ENCODE results near the gene GOLT1B.

The GOLT1B gene

DNA sequence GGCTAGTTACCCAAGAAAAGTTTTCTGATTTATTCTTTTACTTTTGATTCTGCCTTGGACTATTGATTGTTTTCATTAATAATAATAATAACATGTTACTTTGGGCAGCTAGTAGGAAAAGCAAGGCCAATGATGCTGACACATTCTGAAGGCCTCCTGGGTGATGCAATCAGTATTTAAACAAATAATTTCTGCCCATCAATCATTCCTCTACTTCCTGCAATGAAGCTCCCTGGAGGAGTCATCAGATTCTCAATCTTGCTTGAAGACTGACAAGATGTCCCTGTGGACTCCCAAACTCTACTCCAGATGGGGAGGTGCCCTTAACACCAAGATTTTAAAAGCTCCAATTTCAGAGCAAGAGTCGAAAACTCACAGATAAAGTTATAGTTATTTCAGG, 24.5 kb downstream of the GOLT1B start, which contains the start of gene SPX:
SPX (plus strand) TSS at position 244 of the 400 bp plus-strand sequence. CDS start 177 bp downstream, outside the sequence.
- no peak for DNase-seq

DNA sequence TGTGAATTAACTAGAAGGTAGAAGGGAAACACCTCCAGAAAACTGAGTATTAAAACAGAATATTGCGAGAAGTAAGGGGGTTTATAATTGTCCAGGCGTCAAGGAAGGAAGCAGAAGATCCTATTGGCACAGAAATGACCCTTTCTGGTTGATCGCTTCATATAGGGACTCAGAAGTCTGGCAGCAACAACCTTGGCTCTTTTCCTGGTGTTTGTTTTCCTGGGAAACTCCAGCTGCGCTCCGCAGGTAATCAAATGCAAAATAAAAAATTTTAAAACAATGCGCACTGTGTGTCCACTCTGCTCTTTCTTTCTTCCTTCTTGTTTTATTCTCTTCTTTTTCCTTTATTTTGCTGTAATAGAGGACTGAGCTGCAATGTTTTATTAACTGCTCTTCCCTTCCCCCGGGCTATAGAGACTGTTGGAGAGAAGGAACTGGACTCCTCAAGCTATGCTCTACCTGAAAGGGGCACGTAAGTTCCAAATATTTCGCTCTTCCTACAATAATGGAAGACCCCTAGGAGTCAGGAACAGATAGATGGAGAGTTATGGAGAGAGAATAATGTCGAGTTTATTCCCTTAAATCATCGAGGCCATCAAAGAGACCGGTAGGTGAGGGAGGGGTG, 25.2 kb downstream of the GOLT1B start:
- no peak for DNase-seq

DNA sequence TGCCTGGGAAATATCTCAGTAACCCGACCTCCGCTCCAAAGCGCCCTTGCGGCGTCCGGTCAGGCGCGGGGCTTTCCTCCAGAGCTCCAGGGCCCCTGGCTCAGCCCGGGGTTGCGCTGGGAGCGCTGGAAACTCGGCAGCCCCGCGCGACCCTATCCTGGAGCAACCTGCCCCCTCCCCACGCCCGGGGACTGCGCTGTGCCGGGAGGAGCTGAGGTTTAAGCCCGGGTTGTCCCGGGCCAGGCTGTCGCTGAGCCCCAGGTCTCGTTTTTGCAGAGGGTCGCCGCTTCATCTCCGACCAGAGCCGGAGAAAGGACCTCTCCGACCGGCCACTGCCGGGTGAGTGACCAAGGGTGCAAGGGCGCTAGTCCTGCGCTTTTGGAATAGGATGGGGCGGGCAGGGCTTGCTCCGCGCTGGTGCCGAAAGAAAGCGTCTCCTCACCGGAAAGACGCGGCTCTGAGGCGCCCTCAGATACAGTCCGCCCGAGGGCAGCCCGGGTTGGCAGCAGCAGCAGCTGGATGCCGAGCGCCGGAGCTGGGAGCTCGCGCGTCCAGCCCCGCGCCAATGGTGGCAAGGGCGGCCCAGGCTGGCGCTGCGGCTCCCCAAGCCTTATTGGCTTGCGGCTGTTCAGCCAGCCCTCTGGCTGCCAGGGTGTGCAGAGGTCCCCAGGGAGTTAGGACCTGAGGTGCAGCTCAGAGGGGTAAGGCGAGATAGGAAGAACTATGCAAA, 26.0 kb downstream of the GOLT1B start:
- DNase-seq: no peak

DNA sequence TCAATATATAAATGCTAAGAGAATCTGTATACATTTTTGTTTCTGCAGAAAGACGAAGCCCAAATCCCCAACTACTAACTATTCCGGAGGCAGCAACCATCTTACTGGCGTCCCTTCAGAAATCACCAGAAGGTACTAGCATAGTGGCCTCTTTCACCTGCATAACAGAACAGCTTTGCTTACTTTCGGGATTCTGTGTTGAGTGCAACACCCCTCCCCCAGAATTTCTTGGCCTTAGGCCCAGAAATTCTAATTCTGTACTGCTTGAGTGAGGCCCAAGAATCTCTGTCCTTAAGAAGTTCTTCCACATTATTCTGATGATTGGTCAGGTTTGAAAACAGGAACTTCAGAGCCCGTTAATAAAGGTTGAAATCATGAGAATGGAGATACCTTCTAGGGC, 27.4 kb downstream of the GOLT1B start:
- no peak for DNase-seq

DNA sequence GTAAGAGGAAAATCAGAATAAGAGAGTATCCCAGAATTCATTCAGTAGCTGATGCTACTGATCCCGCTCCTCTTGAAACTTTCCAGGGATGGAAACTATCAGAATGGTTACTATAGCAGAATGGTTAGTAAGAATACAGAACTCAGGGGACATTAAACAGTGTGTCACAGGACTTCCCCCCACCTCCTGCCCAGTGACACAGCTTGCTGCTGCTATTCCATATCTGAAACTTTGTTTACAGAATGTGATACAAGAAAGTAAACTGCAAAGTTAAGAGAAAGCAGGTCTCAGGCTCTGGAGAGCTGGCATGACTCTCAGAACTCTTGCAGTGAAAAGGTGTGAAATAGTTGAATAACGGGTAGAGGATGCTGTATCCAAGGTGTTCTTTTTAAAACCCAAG, 27.9 kb downstream of the GOLT1B start:
- DNase-seq: no peak

DNA sequence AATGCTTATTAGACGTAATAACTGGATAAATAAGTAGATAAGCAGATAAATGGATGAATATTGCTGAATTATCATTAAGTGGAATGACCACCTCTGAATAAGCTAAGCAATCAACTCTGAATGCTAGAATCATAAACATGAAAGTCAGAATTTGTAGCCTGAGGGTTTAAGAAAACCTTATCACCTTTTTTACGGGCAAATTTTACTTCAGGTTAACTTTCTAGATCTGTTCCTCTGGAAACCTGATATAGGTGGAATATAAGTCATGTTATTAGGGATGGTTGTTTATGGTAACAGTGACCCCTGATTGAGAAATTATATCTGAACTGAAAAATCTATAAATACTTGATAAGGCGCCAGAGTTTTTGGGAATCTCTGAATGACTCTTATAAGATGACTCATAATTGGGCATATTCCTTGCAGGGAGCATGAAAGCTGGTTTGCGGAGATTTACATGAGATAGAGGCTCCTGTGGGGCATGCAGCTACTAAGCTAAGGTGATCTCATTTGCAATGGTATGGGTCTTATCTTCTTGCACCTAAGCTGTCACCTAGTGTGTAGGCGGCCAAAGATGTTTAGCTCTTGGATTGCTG, 36.6 kb downstream of the GOLT1B start:
- no peak for DNase-seq

DNA sequence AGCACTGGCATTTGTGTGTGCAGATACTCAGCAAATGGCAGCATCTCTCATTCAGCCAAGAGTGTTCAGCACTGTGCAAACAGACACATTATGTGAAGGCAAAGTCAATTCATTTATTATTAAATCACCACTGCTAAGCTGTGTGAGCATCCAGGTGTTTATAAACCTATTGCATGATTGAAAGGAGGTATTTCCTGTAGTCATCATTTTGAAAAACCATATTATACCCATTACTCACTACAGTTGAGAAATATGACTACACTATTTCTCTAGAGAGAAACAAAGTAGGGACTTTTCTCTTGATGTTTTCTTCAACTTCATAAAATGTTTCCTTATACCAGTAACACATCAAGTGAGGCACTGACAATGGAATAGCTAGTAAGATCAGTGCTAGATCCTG, 38.2 kb downstream of the GOLT1B start:
- no peak for DNase-seq

DNA sequence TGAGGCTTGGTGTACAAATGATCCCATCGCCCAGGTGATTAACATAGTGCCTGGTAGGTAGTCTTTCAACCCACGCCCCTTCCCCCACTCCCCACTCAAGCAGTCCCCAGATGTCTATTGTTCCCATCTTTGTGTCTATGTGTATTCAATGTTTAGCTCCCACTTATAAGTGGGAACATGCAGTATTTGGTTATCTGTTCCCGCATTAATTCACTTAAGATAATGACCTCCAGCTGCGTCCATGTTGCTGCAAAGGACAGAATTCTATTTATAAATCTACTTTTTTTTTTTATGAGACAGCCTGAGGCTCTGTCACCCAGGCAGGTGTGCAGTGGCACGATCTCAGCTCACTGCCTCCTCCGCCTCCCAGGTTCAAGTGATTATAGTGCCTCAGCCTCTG, 40.2 kb downstream of the GOLT1B start:
- no peak for DNase-seq

DNA sequence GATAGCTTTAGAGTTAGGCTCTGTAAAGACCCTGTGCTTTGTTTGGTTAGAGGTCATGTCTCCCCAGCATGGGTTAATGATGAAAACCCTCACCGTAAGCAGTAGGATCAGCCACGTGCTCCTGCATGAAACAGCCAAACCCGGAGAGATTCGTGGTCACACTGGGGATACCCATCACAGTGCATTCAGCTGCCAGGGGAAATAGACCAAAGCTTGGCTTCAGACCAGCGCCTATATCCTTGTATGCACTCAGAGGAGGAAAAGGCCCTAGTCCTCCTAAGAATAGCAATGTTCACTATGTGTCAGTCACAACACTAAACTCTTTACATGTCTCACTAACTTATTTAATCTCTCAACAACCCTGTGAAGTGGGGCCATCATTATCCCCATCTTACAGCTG, 40.8 kb downstream of the GOLT1B start:
- DNase-seq: no peak

DNA sequence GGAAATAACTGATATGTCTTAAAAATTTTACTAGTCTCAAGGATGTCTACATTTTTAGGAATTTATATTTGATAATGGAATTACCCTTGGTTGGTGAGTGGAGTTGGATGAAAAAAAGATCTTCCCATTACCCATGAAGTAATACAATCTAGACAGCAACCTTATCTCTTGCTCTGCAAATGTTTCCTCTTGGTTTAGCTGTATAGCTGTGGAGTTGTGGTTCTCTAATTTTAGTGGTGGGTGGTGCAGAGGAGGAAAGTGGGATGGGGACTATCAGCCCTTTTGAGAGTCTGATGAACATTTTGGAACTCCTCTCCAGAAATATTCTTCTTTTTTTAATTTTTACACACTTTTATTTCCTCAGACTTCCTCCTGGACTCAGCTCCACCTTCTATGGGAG, 41.6 kb downstream of the GOLT1B start:
- DNase-seq: no peak

DNA sequence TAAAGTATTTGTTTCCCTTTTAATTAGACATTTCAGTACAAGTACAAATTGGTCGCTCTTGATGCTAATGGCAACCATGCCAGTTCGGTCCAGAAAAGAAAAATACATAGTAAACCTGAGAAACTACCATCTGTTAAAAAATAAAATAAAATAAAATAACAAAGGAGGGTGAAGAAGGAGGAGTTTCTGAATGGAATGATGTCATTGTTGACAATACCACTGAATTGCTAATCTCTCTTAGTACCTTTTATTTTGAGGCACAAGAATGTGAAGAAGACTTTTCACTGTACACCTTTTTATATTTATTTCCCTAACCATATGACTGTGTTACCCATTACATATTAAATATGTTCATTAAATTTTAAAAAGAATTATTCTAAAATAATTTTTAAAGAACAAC, 44.0 kb downstream of the GOLT1B start:
- DNase-seq: no peak

DNA sequence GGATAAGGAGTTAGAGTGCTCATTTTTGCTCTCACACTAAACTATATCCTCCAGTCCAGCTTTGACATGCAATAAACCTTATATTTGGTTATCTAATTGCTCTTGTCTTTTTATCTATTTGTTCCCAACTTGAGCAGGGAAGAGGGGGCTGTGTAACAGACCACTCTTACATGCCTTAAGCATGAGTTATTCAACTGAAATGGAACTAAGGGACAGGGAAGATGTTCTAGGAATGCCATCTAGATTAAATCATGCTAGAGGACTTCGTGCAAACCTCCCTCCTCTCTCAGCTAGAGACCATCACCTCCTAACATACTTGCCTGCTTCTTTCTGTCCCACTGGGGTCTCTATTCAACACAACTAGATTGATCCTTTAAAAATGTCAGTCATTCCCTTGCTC, 45.1 kb downstream of the GOLT1B start:
- DNase-seq: no peak

DNA sequence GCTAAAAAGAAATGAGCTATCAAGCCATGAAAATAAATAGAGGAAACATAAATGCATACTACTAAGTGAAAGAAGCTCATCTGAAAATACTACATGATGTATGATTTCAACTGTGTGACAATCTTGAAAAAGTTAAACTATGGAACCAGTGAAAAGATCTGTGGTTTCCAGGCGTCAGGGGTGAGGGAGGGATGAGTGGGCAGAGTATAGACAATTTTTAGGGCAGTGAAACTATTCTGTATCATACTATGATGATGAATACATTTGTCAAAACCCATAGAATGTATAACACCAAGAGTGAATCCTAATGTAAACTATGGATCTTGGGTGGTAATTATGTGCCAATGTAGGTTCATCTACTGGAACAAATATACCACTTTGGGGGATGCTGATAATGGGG, 45.8 kb downstream of the GOLT1B start:
- no peak for DNase-seq

DNA sequence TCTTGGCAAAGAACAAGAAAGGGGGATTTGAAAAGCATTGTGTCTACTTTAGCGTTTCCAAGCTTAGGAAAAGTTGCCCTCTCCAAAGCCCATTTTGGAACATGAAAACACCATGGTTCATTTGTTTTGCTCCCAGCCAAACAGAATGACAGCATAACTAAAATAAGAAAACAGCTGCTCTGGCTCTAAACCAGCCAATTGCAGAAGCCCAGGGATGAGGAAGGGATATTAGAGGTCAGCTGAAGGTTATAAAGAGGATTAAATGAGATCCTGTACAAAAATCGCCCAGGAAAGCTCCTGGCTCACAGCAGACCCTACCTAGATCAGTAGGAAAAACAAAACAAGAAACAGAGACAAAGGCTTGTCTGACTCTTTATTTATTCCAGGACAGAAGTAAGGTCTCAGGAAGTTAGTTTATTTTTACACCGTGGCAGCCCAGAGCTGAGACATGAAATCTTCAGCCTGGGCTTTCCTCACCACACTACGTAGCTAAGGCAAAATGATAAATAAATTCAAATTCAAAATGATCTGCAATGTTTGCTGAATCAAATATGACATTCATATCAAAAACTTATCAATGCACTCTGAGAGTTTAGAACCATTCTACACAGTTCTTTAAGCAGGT, 50.4 kb downstream of the GOLT1B start:
- no peak for DNase-seq

DNA sequence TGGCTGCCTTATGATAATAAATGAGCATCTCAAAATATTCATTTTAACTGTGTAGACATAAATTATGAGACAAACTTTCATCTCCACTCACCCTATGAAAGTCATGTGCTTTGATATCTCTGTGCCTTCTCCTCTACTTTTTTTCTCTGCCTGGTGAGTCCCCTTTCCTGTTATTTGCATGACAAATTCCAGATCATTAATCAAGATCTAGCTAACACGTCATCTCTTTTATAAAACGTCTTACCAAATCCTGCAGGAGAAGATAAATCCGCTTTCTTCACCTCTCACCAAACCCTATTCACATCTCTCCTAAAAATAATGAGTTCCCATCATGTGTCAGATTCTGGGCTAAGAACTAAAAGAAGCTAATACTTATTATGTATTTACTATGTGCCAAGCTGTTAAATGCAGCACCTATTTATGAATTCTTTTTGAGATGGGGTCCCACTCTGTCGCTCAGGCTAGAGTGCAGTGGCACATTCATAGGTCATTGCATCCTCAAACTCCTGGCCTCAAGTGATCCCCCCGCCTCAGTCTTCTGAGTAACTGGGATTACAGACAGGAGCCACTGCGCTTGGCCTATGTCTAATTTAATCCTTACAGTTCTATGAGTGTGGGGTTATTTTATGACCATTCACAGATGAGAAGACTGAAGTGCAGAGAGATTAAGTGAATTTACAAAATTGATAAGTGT, 51.2 kb downstream of the GOLT1B start:
- no peak for DNase-seq

DNA sequence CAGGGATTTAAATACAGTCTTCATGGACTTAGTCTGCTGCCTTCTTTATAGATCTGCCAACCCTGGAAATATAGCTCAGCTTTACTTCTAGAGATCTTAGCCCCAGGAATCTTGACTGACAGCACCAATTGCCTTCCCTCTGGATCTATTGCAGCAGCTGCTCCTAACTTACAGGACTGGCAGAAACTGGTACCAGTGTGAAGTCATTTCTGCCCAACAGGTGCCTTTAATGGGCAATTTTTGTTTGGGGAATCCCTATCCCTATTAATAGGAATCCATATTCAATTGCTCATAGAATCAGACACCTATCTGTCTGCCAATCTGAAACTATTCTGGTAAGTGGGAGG, 51.7 kb downstream of the GOLT1B start:
- DNase-seq: no peak

DNA sequence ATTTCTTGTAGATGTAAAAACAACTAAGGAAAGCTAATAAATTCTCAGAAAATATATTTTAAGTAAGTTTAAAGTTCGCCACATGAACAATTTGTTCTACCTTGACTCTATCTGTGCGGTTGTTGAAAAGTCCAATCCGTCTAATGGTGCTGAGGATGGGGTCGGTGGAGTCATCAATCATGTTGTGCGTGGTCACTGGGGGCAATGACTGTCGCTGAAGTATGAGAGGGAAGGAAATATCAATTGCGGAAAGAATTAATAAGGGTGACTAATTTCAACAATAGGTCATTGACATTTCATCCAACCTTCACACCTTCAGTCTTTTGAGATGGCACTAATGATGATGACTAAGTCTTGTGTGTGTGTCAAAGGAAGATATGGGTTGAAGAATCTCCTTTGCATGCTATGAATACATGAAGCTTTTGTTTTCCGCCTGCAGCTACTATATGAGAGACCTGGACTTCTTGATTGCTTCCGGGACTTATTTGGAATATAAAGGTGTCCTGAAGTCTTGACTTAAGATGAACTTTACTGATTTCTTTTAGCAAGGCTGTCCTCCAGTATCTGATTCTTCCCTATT, 56.6 kb downstream of the GOLT1B start:
- DNase-seq: no peak

DNA sequence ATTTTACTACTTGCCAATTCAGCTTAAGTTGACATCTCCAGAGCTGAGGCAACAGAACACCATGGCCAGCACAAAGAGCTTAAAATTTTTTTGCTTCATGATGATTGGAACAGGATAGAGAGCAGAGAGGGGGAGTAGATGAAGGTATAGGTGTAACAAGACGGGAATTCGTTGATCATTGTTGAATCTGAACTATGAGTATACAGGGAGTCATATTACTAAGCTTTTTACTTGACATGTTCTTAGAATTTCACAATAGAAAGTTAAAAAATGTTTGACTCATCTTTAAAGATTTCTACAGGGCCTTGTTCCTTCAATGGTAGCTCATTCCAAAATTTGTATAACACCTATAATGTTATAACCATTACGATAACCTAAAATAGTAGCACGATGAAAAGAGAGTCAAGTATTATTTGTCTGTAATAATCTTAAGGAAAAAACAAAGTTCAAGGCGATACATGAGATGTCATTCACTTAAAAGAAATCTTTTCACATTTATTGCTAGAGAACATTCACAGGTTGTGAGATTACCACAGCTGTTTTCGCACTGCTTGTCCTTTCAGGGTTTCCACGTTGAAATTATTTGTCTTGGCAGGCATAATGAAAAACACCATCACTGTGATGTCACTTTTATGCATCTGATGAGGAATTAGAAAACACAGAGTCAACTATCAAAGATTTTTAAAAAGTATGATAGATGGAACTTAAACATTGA, 58.4 kb downstream of the GOLT1B start:
- DNase-seq: no peak

DNA sequence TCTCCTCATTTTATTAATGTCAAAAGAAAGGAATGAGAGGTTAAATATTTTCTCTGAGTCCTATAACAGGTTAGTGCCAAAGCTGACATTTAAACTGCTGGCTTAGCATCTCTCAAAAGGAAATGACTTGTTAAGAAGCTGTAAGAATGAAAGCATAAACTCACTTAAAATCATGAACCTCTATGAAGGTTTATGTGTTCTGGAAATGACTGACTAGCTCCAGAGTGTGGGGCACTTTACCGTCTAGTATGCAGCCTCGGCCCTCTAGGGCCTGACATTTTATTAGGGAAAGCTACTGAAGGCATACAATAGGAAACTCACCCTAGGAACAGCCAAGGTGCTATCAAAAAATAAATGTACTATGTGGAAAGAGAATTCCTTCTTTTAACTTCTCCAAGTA, 59.6 kb downstream of the GOLT1B start:
- DNase-seq: no peak

DNA sequence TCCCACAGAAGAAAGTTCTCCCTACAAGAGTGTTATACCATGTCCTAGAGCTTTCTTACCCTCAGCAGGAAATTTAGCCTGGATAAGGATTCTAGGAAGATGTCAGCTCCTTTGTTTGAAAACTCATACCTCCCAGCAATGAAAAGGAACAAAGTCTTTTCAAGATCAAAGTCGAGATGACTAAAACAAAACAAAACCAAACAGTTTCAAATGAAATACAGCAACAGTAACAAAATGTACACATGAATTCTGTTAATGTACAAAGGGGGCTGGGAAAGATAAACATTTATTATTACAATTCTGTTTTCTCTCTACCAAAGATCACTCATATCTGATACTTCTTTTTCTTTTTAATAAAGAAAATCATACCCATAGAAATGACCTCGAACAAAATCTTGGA, 61.3 kb downstream of the GOLT1B start:
- DNase-seq: no peak

DNA sequence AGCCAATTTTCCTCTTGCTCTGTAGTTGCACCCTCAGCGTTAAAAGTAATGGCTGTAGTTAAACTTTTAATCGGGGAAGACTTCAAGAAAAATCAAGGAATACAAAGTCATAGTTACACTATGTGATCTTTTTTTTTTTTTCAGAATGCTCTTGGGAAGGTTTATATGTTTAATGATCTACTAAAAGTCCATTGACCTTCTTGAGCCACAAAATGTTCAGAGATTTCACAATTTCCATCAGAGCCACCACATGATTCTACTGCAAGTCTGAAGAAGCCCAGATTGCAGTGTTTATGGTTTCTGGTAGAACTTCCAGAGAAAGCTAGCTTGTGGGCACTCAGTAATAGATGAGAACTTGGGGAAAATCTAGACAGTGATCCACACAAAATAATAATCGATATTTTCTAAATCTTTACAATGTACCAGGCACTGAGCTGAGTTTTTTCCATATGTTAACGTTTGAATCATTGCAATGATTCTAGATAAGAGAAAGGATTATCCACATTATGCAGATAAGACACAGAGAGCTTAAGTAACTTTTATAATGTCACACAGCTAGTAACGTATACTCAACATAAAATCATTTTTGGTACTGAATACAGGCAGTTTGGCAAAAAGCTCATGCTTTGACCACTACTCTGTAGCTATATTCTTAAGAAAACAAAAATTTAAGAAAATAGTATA, 64.8 kb downstream of the GOLT1B start:
- DNase-seq: no peak

DNA sequence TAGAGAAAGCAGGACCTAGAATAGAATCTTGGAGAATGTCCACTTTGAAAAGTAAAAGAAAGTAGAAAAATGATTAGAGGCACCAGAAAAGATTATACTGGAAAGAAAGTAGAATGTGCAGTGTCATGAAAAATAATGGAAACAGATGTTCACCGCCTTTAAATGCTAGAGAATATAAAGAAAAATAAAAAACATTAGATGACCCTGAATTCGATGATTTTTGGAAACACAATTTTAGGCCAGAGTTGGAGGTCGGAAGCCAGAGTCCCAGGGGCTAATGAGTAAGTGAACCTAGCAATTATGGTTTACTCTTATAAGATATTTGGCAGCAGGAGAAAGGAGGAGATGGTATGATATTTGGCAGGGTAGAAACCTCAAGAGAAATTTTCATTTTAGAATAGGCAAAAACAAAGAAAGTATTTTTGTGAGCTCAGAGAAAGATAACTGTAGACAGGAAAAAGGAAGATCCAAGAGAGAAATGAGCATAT, 65.4 kb downstream of the GOLT1B start:
- no peak for DNase-seq

All from SIG-M5 (cell line).